NT2/D1 (cell line): ENCODE data around the gene PTPN22.

Experiments
- SUZ12 ChIP-seq: IDR thresholded peaks from 2 replicates; pipeline ENCODE4 v1.6.1; 2011; ENCODE audit not compliant: insufficient read length, insufficient read depth; ENCODE audit errors: extremely low read depth
- YY1 ChIP-seq: IDR thresholded peaks from 2 replicates; pipeline ENCODE4 v1.6.1; 2011; ENCODE audit not compliant: insufficient read length, insufficient read depth
- ZNF274 ChIP-seq: IDR thresholded peaks from 2 replicates; pipeline ENCODE4 v1.6.1; 2011; ENCODE audit warnings: mild to moderate bottlenecking, low read depth, low read length

- TF ChIP-seq ZNF274 (no peak), YY1 (no peak), SUZ12 (no peak)
These were observed 41.2 kb upstream of the PTPN22 start for GRCh38 chr1:113912594-113913311.
